Lung (tissue), 12 donors: ENCODE results near the gene ULK3. TPM values are rescaled to one million over a fixed set of nuclear protein-coding genes. Genes with fewer than 3 reads are reported as not detected.

Experiments
- ATAC-seq: fragments of 200-7000 bp; cut with Tn5 transposase; one replicate; pipeline ENCODE4 v1.9.1; 2020; ENCODE audit warnings: moderate number of reproducible peaks; ENCODE audit not compliant: insufficient read depth, low FRiP score
- DNase-seq, 3 donors: peaks; one replicate each; pipeline ENCODE4 v3.0.0-alpha.2; 2013 to 2017
- H3K27ac ChIP-seq, 2 donors: one replicate each; pipeline ENCODE4 v1.5.1; 2013; ENCODE audit warnings: mild to moderate bottlenecking in 2 of 2, moderate library complexity in 2 of 2, control low read depth in 1 of 2, inconsistent platforms in 1 of 2, low read depth in 1 of 2, low read length in 1 of 2
- H3K27me3 ChIP-seq, 3 donors: one replicate each; pipeline ENCODE4 v1.5.1; 2013; ENCODE audit warnings: low read length in 2 of 3; ENCODE audit not compliant: control insufficient read depth in 3 of 3, insufficient read depth in 3 of 3
- H3K36me3 ChIP-seq, 4 donors: one replicate each; pipeline ENCODE4 v1.5.1; 2013; ENCODE audit warnings: low read length in 4 of 4, mild to moderate bottlenecking in 1 of 4, moderate library complexity in 1 of 4; ENCODE audit not compliant: control insufficient read depth in 4 of 4, insufficient read depth in 4 of 4
- H3K4me1 ChIP-seq, 5 donors: one replicate each; pipeline ENCODE4 v1.5.1; 2013; ENCODE audit warnings: low read length in 5 of 5, mild to moderate bottlenecking in 2 of 5, moderate library complexity in 1 of 5; ENCODE audit not compliant: control insufficient read depth in 5 of 5, insufficient read depth in 5 of 5
- H3K4me3 ChIP-seq: one replicate; pipeline ENCODE4 v1.5.1; 2013; ENCODE audit warnings: mild to moderate bottlenecking, control low read depth, moderate library complexity
- H3K9ac ChIP-seq, 2 donors: one replicate each; pipeline ENCODE4 v1.5.1; 2013; ENCODE audit warnings: low read length in 2 of 2, control low read depth in 1 of 2; ENCODE audit not compliant: insufficient read depth in 1 of 2
- H3K9me3 ChIP-seq, 4 donors: one replicate each; pipeline ENCODE4 v1.5.1; 2013; ENCODE audit warnings: low read length in 3 of 4, mild to moderate bottlenecking in 1 of 4, moderate library complexity in 1 of 4; ENCODE audit not compliant: control insufficient read depth in 4 of 4, insufficient read depth in 3 of 4
- WGBS, 2 donors: extraction: QIAGEN DNeasy Blood & Tissue Kit; methylation state at CpG; one replicate each; pipeline ENCODE4 v1.1.7; 2013; 5-methylcytosine and 5-hydroxymethylcytosine counted together
- polyA plus RNA-seq, 2 donors: library from polyadenylated mRNA; stranded (reverse); fragments of 200-250 nt; gene quantifications; one replicate each; pipeline ENCODE4 v1.2.1, GENCODE V29; 2013
- total RNA-seq, 2 donors: library from RNA; depleted of rRNA in 1 of 2; stranded (reverse); fragments of >200 nt in 1 of 2; gene quantifications; one replicate each; pipeline ENCODE4 v1.2.1, GENCODE V29; 2014 to 2021
- TF ChIP-seq, protein P1 (sequence below): IDR thresholded peaks from 2 replicates; pipeline ENCODE4 v1.5.1; 2012; ENCODE audit warnings: mild to moderate bottlenecking; ENCODE audit errors: control extremely low read depth, extremely low read depth
- donor health status: control.
- donor health status: control.
- donor health status: Bipolar disorder and iron deficiency.
- donor health status: healthy.
- donor health status: DM: yes; HTN: yes; CAD: no.

ULK3 gene
- total and polyA plus RNA-seq, 4 donors: 20.6 to 54.5 (median 38.7) TPM

GRCh38 chr15:74873036-74873755 is 30.2 kb upstream of the ULK3 start, which contains the start of gene SCAMP2:
Gene SCAMP2 (minus strand): TSS chr15:74873365. CDS start chr15:74873255, 110 bp downstream.
- no peaks in the 10 kb centered on the region for H3K36me3 ChIP-seq
- no peaks in the 10 kb centered on the region for H3K9me3 ChIP-seq
- peak within 1 kb of the TSS; percentile 56 to 77 for H3K9ac ChIP-seq
- no peaks in the 10 kb centered on the region for H3K27me3 ChIP-seq
- DNase-seq (peak; percentile 94 to 96 (median 96)), ATAC-seq (peak; percentile 90)
- peak within 1 kb of the TSS; percentile 96 to 99 for H3K27ac ChIP-seq
- H3K4me1 ChIP-seq: peaks cover 7 to 25% (median 18%) of the 10 kb centered on the region in 5 donors
- TF ChIP-seq, protein P1, sequence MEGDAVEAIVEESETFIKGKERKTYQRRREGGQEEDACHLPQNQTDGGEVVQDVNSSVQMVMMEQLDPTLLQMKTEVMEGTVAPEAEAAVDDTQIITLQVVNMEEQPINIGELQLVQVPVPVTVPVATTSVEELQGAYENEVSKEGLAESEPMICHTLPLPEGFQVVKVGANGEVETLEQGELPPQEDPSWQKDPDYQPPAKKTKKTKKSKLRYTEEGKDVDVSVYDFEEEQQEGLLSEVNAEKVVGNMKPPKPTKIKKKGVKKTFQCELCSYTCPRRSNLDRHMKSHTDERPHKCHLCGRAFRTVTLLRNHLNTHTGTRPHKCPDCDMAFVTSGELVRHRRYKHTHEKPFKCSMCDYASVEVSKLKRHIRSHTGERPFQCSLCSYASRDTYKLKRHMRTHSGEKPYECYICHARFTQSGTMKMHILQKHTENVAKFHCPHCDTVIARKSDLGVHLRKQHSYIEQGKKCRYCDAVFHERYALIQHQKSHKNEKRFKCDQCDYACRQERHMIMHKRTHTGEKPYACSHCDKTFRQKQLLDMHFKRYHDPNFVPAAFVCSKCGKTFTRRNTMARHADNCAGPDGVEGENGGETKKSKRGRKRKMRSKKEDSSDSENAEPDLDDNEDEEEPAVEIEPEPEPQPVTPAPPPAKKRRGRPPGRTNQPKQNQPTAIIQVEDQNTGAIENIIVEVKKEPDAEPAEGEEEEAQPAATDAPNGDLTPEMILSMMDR: no peak
- peak within 1 kb of the TSS; percentile 89 for H3K4me3 ChIP-seq
- 1% methylated on average over 41 to 50 of the region's 52 CpGs for WGBS, 2 donors

DNA sequence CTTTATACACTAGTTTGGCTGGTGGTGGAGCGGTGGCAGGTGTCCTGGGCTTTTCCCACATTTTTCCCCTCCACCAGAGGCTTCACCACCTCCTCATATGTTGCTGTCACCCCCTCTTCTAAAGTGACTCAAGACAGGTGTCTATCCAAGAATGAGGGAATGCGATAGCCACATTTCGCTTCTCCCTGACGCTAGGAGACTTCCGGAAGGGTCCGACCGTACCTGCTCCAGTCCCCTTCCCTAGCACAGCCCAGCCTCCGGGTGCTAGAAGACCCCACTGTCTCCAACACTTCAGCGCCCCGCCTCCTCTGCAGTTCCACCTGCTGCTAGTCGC is 29.7 kb upstream of the ULK3 start:
- TF ChIP-seq, protein P1: no peak
- H3K36me3 ChIP-seq: no peaks in the 10 kb centered on the region
- 0 to 1% methylated on average over 11 of the region's 11 CpGs for WGBS, 2 donors
- H3K9me3 ChIP-seq: no peaks in the 10 kb centered on the region
- peak overlapping the region; percentile 89 for H3K4me3 ChIP-seq
- H3K27ac ChIP-seq: peak overlapping the region; percentile 96 to 99
- H3K9ac ChIP-seq: peak overlapping the region; percentile 40 to 56
- no peak for ATAC-seq
- H3K27me3 ChIP-seq: no peaks in the 10 kb centered on the region
- DNase-seq: no peak
- peaks cover 7 to 27% (median 18%) of the 10 kb centered on the region in 5 donors for H3K4me1 ChIP-seq

DNA sequence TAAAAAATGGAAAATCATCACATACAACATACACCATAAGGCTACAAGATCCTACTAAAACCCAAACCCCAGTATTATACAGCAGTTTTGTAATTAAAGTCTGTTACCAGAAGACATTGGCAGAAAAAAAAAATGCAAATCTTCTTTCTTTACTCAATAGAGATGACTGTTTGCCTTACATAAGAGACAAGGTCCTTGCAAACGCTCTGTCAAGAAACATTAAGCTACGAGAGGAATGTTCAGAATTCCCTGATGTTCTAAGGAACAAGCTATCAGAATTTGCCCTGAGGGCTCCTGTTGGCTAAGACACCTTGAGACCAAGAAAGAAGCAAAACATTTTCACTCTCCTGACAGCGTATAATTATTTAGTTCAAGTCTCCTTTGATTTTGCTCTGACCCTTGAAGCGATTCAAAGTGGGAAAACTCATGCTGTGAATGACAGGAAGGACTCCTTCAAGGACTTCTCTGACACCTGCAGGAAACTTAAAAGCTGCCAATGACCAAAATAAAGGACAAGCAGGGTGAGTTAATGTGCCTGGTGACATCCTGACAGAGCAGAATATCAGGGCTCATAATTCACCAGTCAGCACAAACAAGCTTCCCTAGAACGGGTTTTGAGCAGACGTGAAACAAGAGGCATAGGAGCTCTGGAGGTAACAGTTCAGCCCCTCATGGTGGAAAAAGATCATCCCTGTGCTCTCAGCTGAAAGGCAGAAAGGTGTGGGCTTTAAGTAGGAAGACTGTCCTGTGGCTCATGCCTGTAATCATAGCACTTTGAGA is 27.7 kb upstream of the ULK3 start:
- H3K9me3 ChIP-seq: no peaks in the 10 kb centered on the region
- no peak overlapping the region for H3K4me3 ChIP-seq
- H3K4me1 ChIP-seq: peaks cover 7 to 34% (median 18%) of the 10 kb centered on the region in 5 donors
- ATAC-seq: no peak
- H3K9ac ChIP-seq: peak overlapping the region in 1 of 2 donors; percentile 17
- 12% methylated on average over 6 of the region's 6 CpGs for WGBS, 2 donors
- TF ChIP-seq, protein P1: no peak
- DNase-seq: no peak
- peak overlapping the region; percentile 71 to 81 for H3K27ac ChIP-seq
- no peaks in the 10 kb centered on the region for H3K36me3 ChIP-seq
- H3K27me3 ChIP-seq: no peaks in the 10 kb centered on the region
